SK-N-SH (cell line): Measurements from ENCODE around the gene INIP. TPM values are rescaled to one million over a fixed set of nuclear protein-coding genes. Genes with fewer than 3 reads are reported as not detected.
"Not testable (repeated sequence)": the region's sequence is repeated elsewhere in the genome, so short reads cannot be mapped to it uniquely, and the experiment has no call there.

Source experiments
- CTCF ChIA-PET: fragments of 300-600, 350-600 bp; formaldehyde crosslinking; extraction: SDS; loops from one replicate; lab custom pipeline; 2021; lab: Yijun Ruan, JAX
- POLR2A ChIA-PET: fragments of 350-600 bp; sonication (Branson Sonifier 250); formaldehyde crosslinking; extraction: SDS; loops from one replicate; lab custom pipeline; 2020; ENCODE audit warnings: antibody characterized with exemption, inconsistent platforms; lab: Yijun Ruan, JAX
- DNase-seq: peaks from one replicate; pipeline ENCODE4 v3.0.0; 2012
- H2AFZ ChIP-seq: fragments of 200-600 bp; sonication (generic); 2 replicates; pipeline ENCODE4 v1.8.1; 2016; ENCODE audit warnings: antibody characterized with exemption, mild to moderate bottlenecking, low read depth
- H3F3A ChIP-seq: fragments of 200-600 bp; sonication (generic); replicated peaks from 2 replicates; pipeline ENCODE3; 2016; ENCODE audit warnings: antibody characterized with exemption, mild to moderate bottlenecking; ENCODE audit not compliant: insufficient read depth
- H3K27ac ChIP-seq, 2 experiments: fragments of 200-500 bp in 1 of 2; fragments of 200-600 bp in 1 of 2; sonication (Bioruptor generic) in 1 of 2; sonication (generic), shearing (Covaris generic) in 1 of 2; 2 replicates each; pipeline versions ENCODE4 v1.5.1 to v1.6.1; 2014 to 2016; ENCODE audit warnings: low read depth in 2 of 2, inconsistent platforms in 1 of 2, low read length in 1 of 2, mild to moderate bottlenecking in 1 of 2, mixed read lengths in 1 of 2
- H3K27me3 ChIP-seq: fragments of 200-600 bp; sonication (generic), shearing (Covaris generic); 2 replicates; pipeline ENCODE4 v1.6.1; 2016; ENCODE audit warnings: mixed run types; ENCODE audit not compliant: insufficient read depth
- H3K36me3 ChIP-seq, 2 experiments: fragments of 200-500 bp in 1 of 2; fragments of 200-600 bp in 1 of 2; sonication (Bioruptor generic) in 1 of 2; sonication (generic) in 1 of 2; replicated peaks in 1 of 2; 2 replicates each; pipeline versions ENCODE3 to v1.5.1; 2014 to 2016; ENCODE audit warnings: low read length in 1 of 2, mild to moderate bottlenecking in 1 of 2; ENCODE audit not compliant: insufficient read depth in 2 of 2, control insufficient read depth in 1 of 2
- H3K4me1 ChIP-seq, 2 experiments: fragments of 200-500 bp in 1 of 2; fragments of 200-600 bp in 1 of 2; sonication (Bioruptor generic) in 1 of 2; sonication (generic), shearing (Covaris generic) in 1 of 2; 2 replicates each; pipeline versions ENCODE4 v1.5.1 to v1.6.1; 2014 to 2016; ENCODE audit warnings: low read depth in 1 of 2, low read length in 1 of 2, mixed run types in 1 of 2; ENCODE audit not compliant: insufficient read depth in 2 of 2, control insufficient read depth in 1 of 2
- H3K4me2 ChIP-seq: fragments of 200-600 bp; sonication (generic), shearing (Covaris generic); 2 replicates; pipeline ENCODE4 v1.6.1; 2017; ENCODE audit warnings: mixed run types
- H3K4me3 ChIP-seq, 2 experiments: fragments of 200-500 bp in 1 of 2; fragments of 200-600 bp in 1 of 2; sonication (Bioruptor generic) in 1 of 2; sonication (generic), shearing (Covaris generic) in 1 of 2; 2 replicates each; pipeline versions ENCODE4 v1.5.1 to v1.8.1; 2014 to 2016; ENCODE audit warnings: low read depth in 2 of 2, inconsistent platforms in 1 of 2, low read length in 1 of 2, mild to moderate bottlenecking in 1 of 2, mixed read lengths in 1 of 2, moderate library complexity in 1 of 2
- H3K79me2 ChIP-seq: fragments of 200-600 bp; sonication (generic); 2 replicates; pipeline ENCODE4 v1.8.1; 2017; ENCODE audit warnings: mild to moderate bottlenecking; ENCODE audit not compliant: insufficient read depth
- H3K9ac ChIP-seq: fragments of 200-600 bp; sonication (generic); 2 replicates; pipeline ENCODE4 v1.6.1; 2017; ENCODE audit warnings: mixed run types
- H3K9me2 ChIP-seq: fragments of 200-600 bp; sonication (generic); 2 replicates; pipeline ENCODE4 v1.6.1; 2017; ENCODE audit warnings: mixed run types
- H3K9me3 ChIP-seq: fragments of 200-600 bp; sonication (generic); 2 replicates; pipeline ENCODE4 v1.6.1; 2017; ENCODE audit warnings: mixed run types, mild to moderate bottlenecking, moderate library complexity
- H4K20me1 ChIP-seq: fragments of 200-600 bp; sonication (generic); 2 replicates; pipeline ENCODE4 v1.6.1; 2017; ENCODE audit warnings: mild to moderate bottlenecking, mixed run types; ENCODE audit not compliant: insufficient read depth
- ELF1 ChIP-seq: IDR thresholded peaks from 2 replicates; pipeline ENCODE4 v1.4.0; 2012
- EP300 ChIP-seq, 2 experiments: IDR thresholded peaks; 2 replicates each; pipeline versions ENCODE4 v1.4.0 to v1.6.1; 2012; ENCODE audit warnings: borderline replicate concordance in 1 of 2, low read depth in 1 of 2, low read length in 1 of 2
- EZH2phosphoT487 ChIP-seq: fragments of 200-600 bp; sonication (generic); IDR thresholded peaks from 2 replicates; pipeline ENCODE4 v1.6.1; 2017; ENCODE audit warnings: low read depth, mixed run types, mild to moderate bottlenecking, antibody characterized with exemption, moderate library complexity, borderline replicate concordance
- GATA2 ChIP-seq: sonication (generic); formaldehyde crosslinking; IDR thresholded peaks from 2 replicates; pipeline ENCODE4 v1.5.0; 2020; ENCODE audit warnings: mild to moderate bottlenecking, missing genetic modification reagents
- JUND ChIP-seq: IDR thresholded peaks from 2 replicates; pipeline ENCODE4 v1.4.0; 2012
- MAX ChIP-seq: IDR thresholded peaks from 2 replicates; pipeline ENCODE4 v1.4.0; 2012; ENCODE audit warnings: low read depth
- PBX3 ChIP-seq: IDR thresholded peaks from 2 replicates; pipeline ENCODE4; 2012
- TAF1 ChIP-seq: IDR thresholded peaks from 2 replicates; pipeline ENCODE4 v1.6.1; 2012; ENCODE audit warnings: low read depth, mild to moderate bottlenecking, low read length, moderate library complexity, borderline replicate concordance
- TEAD4 ChIP-seq: IDR thresholded peaks from 2 replicates; pipeline ENCODE4 v1.4.0; 2012; ENCODE audit warnings: mild to moderate bottlenecking, borderline replicate concordance; ENCODE audit not compliant: insufficient read depth
- WGBS: methylation state at CpG from one replicate; pipeline ENCODE4 v1.1.6; 2017; ENCODE audit warnings: low lambda C conversion rate; 5-methylcytosine and 5-hydroxymethylcytosine counted together
- polyA plus RNA-seq, 3 experiments: library from polyadenylated mRNA; depleted of rRNA; stranded (reverse); fragments of >200 nt; gene quantifications; 2 replicates each; pipeline ENCODE4 v1.2.3, GENCODE V29; 2012
- TF ChIP-seq, protein P1 (sequence below): fragments of 150-350 bp; IDR thresholded peaks from 2 replicates; pipeline ENCODE4 v1.6.1; 2017; ENCODE audit warnings: antibody characterized with exemption, low read length, low read depth, borderline replicate concordance
- TF ChIP-seq, protein P2 (sequence below): IDR thresholded peaks from 2 replicates; pipeline ENCODE4 v1.6.1; 2012; ENCODE audit warnings: mild to moderate bottlenecking, low read depth, low read length, moderate library complexity
- TF ChIP-seq, protein P3 (sequence below): IDR thresholded peaks from 2 replicates; pipeline ENCODE4 v1.4.0; 2012; ENCODE audit warnings: low read depth, borderline replicate concordance

The INIP gene
- polyA plus RNA-seq, 1 of the 3 experiments (the other 2 are of a cell fraction) = 7.9 TPM

DNA sequence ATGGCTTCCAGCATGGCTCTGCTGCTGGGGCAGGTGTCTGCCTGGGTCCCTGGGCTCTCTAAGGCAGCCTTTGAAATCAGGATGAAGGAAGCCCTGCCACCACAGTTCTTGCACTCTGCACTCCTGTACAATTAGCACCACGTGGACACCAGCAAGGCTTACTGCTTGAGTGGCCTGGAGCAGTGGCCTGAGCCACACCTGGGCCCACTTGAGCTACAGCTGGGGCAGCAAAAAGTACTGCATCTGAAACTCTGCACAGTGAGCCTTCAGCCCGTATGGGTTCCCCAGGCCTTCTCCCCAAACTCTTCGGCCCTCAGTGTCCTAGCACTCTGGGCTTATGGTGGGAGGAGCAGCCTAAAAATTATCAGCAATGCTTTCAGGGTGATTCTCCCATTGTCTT, 8.0 kb upstream of the INIP start:
- no peak overlapping the region for H3K4me2 ChIP-seq
- H3F3A ChIP-seq = no peaks in the 10 kb centered on the region
- TF ChIP-seq TAF1 (no peak), GATA2 (CRISPR knock-in tag) (no peak), EZH2phosphoT487 (no peak), JUND (no peak), TEAD4 (no peak), ELF1 (no peak), EP300 (IDR thresholded peaks at IDR 0.05; ENCODE audit: borderline replicate concordance in 1 of 2, low read depth in 1 of 2, low read length in 1 of 2) (no peak), MAX (no peak), PBX3 (no peak)
- TF ChIP-seq, protein P1, sequence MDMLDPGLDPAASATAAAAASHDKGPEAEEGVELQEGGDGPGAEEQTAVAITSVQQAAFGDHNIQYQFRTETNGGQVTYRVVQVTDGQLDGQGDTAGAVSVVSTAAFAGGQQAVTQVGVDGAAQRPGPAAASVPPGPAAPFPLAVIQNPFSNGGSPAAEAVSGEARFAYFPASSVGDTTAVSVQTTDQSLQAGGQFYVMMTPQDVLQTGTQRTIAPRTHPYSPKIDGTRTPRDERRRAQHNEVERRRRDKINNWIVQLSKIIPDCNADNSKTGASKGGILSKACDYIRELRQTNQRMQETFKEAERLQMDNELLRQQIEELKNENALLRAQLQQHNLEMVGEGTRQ = no peak
- TF ChIP-seq, protein P2, sequence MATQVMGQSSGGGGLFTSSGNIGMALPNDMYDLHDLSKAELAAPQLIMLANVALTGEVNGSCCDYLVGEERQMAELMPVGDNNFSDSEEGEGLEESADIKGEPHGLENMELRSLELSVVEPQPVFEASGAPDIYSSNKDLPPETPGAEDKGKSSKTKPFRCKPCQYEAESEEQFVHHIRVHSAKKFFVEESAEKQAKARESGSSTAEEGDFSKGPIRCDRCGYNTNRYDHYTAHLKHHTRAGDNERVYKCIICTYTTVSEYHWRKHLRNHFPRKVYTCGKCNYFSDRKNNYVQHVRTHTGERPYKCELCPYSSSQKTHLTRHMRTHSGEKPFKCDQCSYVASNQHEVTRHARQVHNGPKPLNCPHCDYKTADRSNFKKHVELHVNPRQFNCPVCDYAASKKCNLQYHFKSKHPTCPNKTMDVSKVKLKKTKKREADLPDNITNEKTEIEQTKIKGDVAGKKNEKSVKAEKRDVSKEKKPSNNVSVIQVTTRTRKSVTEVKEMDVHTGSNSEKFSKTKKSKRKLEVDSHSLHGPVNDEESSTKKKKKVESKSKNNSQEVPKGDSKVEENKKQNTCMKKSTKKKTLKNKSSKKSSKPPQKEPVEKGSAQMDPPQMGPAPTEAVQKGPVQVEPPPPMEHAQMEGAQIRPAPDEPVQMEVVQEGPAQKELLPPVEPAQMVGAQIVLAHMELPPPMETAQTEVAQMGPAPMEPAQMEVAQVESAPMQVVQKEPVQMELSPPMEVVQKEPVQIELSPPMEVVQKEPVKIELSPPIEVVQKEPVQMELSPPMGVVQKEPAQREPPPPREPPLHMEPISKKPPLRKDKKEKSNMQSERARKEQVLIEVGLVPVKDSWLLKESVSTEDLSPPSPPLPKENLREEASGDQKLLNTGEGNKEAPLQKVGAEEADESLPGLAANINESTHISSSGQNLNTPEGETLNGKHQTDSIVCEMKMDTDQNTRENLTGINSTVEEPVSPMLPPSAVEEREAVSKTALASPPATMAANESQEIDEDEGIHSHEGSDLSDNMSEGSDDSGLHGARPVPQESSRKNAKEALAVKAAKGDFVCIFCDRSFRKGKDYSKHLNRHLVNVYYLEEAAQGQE = no peak
- TF ChIP-seq, protein P3, sequence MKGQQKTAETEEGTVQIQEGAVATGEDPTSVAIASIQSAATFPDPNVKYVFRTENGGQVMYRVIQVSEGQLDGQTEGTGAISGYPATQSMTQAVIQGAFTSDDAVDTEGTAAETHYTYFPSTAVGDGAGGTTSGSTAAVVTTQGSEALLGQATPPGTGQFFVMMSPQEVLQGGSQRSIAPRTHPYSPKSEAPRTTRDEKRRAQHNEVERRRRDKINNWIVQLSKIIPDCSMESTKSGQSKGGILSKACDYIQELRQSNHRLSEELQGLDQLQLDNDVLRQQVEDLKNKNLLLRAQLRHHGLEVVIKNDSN = no peak
- TF ChIP-seq, all 33 proteins: peak for 0
- no peak overlapping the region for H3K4me3 ChIP-seq
- no peak overlapping the region for H2AFZ ChIP-seq
- CTCF ChIA-PET = no interaction called here
- no peaks in the 10 kb centered on the region for H3K4me1 ChIP-seq
- WGBS = 79% methylated on average over 2 of the region's 3 CpGs
- no peaks in the 10 kb centered on the region for H3K9me2 ChIP-seq
- no peaks in the 10 kb centered on the region for H3K36me3 ChIP-seq
- no peaks in the 10 kb centered on the region for H3K27me3 ChIP-seq
- H4K20me1 ChIP-seq = no peaks in the 10 kb centered on the region
- DNase-seq = no peak
- POLR2A ChIA-PET = no interaction called here
- H3K9ac ChIP-seq = no peak overlapping the region
- no peaks in the 10 kb centered on the region for H3K9me3 ChIP-seq
- no peak overlapping the region for H3K27ac ChIP-seq
- H3K79me2 ChIP-seq = no peaks in the 10 kb centered on the region

DNA sequence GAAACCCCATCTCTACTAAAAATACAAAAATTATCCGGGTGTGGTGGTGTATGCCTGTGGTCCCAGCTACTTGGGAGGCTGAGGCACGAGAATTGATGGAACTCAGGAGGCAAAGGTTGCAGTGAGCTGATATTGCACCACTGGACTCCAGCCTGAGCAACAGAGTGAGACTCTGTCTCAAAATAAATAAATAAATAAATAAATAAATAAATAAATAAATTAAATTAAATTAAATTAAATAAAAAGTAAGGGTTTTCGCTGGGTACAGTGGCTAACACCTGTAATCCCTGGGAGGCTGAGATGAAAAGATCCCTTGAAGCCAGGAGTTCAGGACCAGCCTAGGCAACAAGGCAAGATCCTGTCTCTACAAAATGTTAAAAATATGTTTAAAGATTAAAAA, 4.8 kb upstream of the INIP start:
- DNase-seq, H3K4me3 ChIP-seq, H3K9me2 ChIP-seq, H2AFZ ChIP-seq, H3K36me3 ChIP-seq, H3K79me2 ChIP-seq, H3K4me1 ChIP-seq, H3K27me3 ChIP-seq, H3K4me2 ChIP-seq, POLR2A ChIA-PET, H3K9ac ChIP-seq, H3K27ac ChIP-seq, H4K20me1 ChIP-seq, H3K9me3 ChIP-seq: not testable (repeated sequence)
- CTCF ChIA-PET = interaction anchor here (1.3 to 1.6 kb wide), 2 partner anchors 11 to 27 kb away, joined by 3 to 4 read pairs; no protein-coding TSS in a partner anchor
- WGBS = 60% methylated on average over 3 of the region's 3 CpGs
- H3F3A ChIP-seq = peaks cover 14% of the 10 kb centered on the region
